ENCODE data around the gene MSMP. TPM values are rescaled to one million over a fixed set of nuclear protein-coding genes. Genes with fewer than 3 reads are reported as not detected.
A peak's percentile ranks its signal among the peaks of the same experiment; 100 is the strongest.

MSMP gene
- total and polyA plus RNA-seq, 9 of the 15 experiments (the other 6 are each of a cell fraction or from before 2014, with no cell fraction given): 0.60 TPM; not detected in 8

DNA sequence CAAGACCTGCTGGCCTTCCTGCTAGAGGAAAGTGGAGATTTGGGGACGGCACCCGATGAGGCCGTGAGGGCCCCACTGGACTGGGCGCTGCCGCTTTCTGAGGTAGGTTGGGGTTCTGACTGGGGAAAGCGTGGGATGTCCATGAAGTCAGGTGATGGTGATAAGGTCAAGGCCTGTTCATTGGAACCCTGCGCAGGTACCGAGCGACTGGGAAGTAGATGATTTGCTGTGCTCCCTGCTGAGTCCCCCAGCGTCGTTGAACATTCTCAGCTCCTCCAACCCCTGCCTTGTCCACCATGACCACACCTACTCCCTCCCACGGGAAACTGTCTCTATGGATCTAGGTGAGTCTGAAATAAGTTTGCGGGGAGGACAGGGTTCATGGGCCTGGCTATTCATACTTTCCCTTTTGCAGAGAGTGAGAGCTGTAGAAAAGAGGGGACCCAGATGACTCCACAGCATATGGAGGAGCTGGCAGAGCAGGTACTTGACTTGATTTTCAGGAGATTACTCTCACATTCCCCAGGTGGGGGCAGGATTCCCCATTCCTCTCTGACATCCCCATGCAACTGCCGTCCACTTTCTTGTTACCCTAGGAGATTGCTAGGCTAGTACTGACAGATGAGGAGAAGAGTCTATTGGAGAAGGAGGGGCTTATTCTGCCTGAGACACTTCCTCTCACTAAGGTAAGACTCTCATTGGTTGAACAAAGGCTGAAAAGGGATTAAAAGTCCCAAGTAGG is 21.1 kb downstream of the MSMP start (continued):
- TF ChIP-seq OTX1 (CRISPR knock-in tag; IDR thresholded peaks at IDR 0.05) (no peak), RNF2 (IDR thresholded peaks at IDR 0.05) (no peak), ZNF24 (IDR thresholded peaks at IDR 0.05) (no peak), NFIX (CRISPR knock-in tag; IDR thresholded peaks at IDR 0.05; ENCODE audit: low read depth) (no peak), TGIF2 (CRISPR knock-in tag; IDR thresholded peaks at IDR 0.05) (no peak), MAFK (IDR thresholded peaks at IDR 0.05; ENCODE audit: low read length) (no peak), SIX5 (IDR thresholded peaks at IDR 0.05; ENCODE audit: borderline replicate concordance in 1 of 2, insufficient read depth in 1 of 2, low read depth in 1 of 2, low read length in 2 of 2) (no peak), ZNF408 (CRISPR knock-in tag; IDR thresholded peaks at IDR 0.05; ENCODE audit: low read depth) (no peak), HDAC2 (IDR thresholded peaks at IDR 0.05) (no peak), KDM5B (IDR thresholded peaks at IDR 0.05; ENCODE audit: insufficient replicate concordance, low read depth, low read length) (peak; percentile 21), TAF9B (IDR thresholded peaks at IDR 0.05; ENCODE audit: partially characterized antibody) (no peak), POLR2H (tag; IDR thresholded peaks at IDR 0.05; ENCODE audit: low read depth) (no peak), RBM22 (IDR thresholded peaks at IDR 0.05; ENCODE audit: low read depth, low read length, poor library complexity, severe bottlenecking) (no peak), ZBTB1 (CRISPR knock-in tag; IDR thresholded peaks at IDR 0.05; ENCODE audit: borderline replicate concordance, low read depth) (no peak), NR2C2 (CRISPR knock-in tag; IDR thresholded peaks at IDR 0.05) (no peak), NR2C2 (tag; IDR thresholded peaks at IDR 0.05) (no peak)
- TF ChIP-seq, protein P1, sequence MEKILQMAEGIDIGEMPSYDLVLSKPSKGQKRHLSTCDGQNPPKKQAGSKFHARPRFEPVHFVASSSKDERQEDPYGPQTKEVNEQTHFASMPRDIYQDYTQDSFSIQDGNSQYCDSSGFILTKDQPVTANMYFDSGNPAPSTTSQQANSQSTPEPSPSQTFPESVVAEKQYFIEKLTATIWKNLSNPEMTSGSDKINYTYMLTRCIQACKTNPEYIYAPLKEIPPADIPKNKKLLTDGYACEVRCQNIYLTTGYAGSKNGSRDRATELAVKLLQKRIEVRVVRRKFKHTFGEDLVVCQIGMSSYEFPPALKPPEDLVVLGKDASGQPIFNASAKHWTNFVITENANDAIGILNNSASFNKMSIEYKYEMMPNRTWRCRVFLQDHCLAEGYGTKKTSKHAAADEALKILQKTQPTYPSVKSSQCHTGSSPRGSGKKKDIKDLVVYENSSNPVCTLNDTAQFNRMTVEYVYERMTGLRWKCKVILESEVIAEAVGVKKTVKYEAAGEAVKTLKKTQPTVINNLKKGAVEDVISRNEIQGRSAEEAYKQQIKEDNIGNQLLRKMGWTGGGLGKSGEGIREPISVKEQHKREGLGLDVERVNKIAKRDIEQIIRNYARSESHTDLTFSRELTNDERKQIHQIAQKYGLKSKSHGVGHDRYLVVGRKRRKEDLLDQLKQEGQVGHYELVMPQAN (IDR thresholded peaks at IDR 0.05; ENCODE audit: borderline replicate concordance): peak; percentile 55; the same call in 1 of the 2 replicates
- TF ChIP-seq, protein P2, sequence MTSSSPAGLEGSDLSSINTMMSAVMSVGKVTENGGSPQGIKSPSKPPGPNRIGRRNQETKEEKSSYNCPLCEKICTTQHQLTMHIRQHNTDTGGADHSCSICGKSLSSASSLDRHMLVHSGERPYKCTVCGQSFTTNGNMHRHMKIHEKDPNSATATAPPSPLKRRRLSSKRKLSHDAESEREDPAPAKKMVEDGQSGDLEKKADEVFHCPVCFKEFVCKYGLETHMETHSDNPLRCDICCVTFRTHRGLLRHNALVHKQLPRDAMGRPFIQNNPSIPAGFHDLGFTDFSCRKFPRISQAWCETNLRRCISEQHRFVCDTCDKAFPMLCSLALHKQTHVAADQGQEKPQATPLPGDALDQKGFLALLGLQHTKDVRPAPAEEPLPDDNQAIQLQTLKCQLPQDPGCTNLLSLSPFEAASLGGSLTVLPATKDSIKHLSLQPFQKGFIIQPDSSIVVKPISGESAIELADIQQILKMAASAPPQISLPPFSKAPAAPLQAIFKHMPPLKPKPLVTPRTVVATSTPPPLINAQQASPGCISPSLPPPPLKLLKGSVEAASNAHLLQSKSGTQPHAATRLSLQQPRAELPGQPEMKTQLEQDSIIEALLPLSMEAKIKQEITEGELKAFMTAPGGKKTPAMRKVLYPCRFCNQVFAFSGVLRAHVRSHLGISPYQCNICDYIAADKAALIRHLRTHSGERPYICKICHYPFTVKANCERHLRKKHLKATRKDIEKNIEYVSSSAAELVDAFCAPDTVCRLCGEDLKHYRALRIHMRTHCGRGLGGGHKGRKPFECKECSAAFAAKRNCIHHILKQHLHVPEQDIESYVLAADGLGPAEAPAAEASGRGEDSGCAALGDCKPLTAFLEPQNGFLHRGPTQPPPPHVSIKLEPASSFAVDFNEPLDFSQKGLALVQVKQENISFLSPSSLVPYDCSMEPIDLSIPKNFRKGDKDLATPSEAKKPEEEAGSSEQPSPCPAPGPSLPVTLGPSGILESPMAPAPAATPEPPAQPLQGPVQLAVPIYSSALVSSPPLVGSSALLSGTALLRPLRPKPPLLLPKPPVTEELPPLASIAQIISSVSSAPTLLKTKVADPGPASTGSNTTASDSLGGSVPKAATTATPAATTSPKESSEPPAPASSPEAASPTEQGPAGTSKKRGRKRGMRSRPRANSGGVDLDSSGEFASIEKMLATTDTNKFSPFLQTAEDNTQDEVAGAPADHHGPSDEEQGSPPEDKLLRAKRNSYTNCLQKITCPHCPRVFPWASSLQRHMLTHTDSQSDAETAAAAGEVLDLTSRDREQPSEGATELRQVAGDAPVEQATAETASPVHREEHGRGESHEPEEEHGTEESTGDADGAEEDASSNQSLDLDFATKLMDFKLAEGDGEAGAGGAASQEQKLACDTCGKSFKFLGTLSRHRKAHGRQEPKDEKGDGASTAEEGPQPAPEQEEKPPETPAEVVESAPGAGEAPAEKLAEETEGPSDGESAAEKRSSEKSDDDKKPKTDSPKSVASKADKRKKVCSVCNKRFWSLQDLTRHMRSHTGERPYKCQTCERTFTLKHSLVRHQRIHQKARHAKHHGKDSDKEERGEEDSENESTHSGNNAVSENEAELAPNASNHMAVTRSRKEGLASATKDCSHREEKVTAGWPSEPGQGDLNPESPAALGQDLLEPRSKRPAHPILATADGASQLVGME (CRISPR knock-in tag; IDR thresholded peaks at IDR 0.05): no peak
- TF ChIP-seq, protein P3, sequence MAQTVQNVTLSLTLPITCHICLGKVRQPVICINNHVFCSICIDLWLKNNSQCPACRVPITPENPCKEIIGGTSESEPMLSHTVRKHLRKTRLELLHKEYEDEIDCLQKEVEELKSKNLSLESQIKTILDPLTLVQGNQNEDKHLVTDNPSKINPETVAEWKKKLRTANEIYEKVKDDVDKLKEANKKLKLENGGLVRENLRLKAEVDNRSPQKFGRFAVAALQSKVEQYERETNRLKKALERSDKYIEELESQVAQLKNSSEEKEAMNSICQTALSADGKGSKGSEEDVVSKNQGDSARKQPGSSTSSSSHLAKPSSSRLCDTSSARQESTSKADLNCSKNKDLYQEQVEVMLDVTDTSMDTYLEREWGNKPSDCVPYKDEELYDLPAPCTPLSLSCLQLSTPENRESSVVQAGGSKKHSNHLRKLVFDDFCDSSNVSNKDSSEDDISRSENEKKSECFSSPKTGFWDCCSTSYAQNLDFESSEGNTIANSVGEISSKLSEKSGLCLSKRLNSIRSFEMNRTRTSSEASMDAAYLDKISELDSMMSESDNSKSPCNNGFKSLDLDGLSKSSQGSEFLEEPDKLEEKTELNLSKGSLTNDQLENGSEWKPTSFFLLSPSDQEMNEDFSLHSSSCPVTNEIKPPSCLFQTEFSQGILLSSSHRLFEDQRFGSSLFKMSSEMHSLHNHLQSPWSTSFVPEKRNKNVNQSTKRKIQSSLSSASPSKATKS (CRISPR knock-in tag; IDR thresholded peaks at IDR 0.05): no peak

Data from K562 (cell line).